Measurements from ENCODE around the gene RPSA.

DNA sequence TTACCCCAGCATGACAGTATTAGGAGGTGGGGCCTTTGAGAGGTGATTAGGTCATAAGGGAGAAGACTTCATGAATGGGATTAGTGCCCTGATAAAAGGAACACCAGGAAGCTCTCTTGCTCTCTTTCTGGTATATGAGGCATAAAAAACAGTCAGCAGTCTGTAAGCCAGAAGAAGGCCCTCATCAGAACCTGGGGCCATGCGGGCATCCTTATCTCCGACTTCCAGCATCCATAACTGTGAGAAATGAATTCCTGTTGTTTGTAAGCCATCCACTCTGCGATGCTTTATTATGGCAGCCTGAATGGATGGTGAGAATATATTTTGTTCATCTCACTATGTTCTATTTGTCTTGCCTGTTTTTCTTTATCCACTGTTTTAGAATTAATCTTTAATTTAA, 43.3 kb downstream of the RPSA start:
- TF ChIP-seq, protein P1, sequence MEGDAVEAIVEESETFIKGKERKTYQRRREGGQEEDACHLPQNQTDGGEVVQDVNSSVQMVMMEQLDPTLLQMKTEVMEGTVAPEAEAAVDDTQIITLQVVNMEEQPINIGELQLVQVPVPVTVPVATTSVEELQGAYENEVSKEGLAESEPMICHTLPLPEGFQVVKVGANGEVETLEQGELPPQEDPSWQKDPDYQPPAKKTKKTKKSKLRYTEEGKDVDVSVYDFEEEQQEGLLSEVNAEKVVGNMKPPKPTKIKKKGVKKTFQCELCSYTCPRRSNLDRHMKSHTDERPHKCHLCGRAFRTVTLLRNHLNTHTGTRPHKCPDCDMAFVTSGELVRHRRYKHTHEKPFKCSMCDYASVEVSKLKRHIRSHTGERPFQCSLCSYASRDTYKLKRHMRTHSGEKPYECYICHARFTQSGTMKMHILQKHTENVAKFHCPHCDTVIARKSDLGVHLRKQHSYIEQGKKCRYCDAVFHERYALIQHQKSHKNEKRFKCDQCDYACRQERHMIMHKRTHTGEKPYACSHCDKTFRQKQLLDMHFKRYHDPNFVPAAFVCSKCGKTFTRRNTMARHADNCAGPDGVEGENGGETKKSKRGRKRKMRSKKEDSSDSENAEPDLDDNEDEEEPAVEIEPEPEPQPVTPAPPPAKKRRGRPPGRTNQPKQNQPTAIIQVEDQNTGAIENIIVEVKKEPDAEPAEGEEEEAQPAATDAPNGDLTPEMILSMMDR (IDR thresholded peaks at IDR 0.05), result no peak
- TF ChIP-seq POLR2A (IDR thresholded peaks at IDR 0.05), result no peak
- no peak for TF ChIP-seq EP300 (IDR thresholded peaks at IDR 0.05)
